GM19240 (cell line): ENCODE data around the gene WNT7B.

Experiments
- DNase-seq: peaks from one replicate; pipeline ENCODE4 v3.0.0; 2011; ENCODE audit warnings: low spot score; ENCODE audit not compliant: insufficient read length

WNT7B gene

DNA sequence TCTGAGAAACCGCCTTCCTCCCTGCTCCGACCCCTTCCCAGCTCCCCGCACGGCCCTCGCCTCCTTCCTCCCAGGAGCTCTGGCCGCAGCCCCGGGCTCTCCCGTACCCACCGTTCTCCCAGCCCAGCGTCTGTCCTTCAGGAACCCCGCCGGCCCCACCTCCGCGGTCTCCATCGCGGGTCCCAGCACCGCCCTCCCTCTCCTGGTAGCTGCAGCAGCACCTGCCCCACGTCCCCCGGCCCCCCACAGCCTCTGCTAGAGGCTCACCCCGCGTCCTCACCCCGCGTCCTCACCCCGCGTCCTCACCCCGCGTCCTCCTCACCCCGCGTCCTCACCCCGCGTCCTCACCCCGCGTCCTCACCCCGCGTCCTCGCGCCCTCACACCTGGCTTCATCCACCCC lies 85.9 kb downstream of the WNT7B start:
- no peak for DNase-seq

DNA sequence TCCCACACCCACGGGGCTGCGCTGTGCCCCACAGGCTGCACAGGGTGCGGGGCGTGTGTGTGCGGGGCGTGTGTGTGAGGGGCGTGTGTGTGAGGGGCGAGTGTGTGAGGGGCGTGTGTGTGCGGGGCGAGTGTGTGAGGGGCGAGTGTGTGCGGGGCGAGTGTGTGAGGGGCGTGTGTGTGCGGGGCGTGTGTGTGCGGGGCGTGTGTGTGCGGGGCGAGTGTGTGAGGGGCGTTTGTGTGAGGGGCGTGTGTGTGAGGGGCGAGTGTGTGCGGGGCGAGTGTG lies 86.7 kb downstream of the WNT7B start:
- no peak for DNase-seq

DNA sequence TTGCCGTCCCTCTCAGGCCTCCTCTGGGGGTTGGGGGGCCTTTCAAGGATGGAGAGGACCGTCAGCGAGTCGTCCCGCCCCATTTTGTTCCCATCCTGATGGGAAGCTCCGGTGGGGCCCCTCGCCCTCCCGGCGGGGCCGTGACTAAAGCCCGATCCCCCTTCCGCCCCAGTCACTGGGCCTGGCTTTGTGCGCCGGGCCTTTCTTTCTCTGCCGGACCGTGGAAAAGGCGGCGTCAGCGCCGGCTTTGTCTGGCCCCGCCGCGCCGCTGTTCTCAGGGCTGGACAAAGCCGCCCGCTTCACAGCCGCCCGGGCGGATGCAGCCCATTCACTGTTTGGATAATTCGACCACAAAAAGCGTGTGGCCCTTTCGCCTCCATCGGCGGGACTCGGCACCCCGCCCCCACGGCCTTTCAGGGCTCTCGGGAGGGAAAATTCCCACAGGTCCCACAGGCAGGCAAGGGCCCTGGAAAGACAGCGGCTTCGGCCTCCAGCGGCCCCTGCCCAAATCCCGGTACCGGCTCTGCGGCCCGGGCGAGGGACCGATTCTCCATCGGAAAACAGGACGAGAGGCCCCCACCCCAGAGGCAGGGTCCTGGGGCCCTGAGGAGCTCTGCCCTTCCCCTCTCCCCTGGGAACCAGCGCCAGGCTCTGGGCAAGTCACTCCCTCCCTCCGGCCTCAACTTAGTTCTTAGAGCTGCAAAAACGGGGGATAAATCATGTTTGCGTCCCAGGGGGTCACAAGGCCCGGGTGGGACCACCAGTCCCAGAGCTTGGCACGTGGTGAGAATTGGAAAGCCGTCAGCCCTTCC lies 87.2 kb downstream of the WNT7B start:
- no peak for DNase-seq

DNA sequence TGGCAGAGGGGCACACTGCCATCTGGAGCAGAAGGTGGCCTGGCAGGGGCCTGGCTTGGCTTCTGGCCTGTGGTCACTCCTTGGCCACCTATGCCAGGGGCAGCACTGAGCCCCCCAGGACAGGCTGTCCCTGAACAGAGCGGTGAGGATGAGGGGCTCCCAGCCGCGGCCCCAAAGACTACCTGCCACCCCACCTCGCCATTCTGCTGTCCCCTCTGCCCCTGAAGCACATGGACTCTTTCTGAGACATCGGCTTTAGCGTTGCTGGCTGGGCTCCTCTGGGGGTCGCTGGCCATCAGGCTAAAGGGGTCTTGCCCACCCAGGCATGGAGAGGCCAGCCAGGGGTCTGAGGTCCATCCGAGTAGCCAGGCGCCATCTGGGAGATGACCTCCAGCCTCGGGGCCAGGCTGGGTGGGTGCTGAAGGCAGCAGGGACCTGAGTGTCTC lies 87.8 kb downstream of the WNT7B start:
- DNase-seq, result no peak

DNA sequence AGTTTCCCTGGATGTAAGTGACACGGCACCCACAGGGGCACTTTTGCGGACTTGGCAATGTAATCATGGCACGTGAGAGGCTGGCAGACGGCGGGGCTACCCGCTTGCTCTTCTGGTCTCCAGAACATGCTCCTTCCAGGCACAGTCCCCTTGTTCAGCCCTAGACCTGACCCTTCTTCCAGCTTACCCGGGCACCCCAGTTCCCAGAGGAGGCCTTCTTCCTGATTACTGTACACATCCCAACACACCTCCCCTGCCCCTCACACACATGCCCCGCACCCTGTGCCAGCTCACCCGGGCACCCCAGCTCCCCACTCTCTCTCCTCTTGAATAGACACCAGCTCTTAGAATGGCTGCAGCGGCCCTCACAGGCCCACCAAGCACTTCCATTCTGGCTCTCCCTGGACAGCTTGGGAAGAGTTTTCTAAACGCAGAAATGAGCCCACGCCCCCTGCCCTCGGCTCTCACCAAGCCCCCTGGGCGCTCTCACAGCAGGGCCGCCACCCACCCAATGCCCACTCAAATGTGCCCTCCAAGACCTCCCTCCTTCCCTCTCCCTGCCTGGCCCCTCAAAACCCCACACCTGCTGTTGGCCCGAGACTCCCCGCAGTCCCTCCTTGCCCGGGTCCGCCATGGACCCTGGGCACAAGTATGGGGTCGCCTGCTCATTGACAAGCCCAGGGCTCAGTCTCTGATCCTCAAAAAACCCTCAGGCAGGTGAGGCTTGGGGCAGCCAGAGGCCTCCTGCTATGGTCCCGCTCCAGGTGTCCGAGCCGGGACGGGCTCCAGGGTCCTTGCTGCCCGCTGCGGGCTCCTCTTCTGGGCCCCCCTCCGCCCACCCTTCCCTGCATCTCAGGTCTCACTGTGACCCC lies 88.5 kb downstream of the WNT7B start:
- no peak for DNase-seq

DNA sequence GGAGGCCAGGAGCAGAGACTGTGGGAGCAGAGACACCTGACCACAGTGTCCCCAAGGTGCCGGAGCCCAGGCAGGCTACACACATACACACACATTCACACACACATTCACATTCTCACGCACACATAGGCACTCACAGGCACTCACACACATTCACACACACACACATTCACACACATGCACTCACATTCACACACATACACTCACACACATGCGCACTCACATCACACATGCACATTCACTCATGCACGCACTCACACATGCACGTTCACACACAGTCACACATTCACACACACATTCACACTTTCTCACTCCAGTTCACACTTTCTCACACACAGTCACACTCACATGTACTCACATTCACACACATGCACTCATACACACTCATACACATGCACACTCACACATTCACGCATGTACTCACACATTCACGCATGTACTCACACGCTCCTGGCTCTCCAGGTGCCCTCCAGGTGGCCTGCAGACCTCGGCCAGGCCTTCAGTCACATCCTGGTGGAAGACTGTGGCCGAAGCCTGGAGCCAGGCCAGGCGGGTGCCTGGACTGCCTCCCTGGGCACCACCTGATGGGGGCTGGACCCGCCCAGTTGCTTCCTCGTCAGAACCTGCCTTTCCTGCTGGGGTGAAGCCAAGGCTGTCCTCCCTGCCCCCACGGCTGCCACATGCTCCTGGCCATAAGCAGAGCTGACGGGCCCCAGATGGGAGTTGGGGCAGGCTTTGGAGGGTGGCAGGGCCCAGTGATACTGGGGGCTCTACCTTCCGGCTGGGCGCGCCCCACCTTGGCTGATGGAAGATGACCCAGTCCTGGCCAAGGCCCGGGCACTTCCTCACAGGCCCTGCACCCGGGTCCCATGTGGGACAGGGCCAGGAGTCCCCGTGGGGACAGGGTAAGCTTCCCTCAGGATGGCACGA lies 89.5 kb downstream of the WNT7B start:
- no peak for DNase-seq

DNA sequence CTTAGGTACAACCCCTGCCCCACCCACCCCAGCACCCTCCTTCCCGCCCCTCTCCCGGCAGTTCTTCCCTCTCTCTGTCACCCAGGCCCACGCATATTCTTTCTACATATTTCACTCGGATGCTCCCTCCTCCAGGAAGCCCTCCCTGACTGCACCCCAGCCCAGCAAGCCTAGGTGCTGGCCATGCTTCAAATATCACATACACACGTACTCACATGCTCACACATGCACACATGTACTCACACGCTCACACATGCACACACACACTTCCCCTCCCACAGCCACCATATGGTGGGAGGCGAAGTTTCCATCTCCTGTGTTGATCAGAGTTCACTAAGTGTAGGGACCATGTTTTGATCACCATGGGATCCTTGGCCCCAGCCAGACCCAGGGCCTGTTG lies 90.4 kb downstream of the WNT7B start:
- DNase-seq, result no peak

DNA sequence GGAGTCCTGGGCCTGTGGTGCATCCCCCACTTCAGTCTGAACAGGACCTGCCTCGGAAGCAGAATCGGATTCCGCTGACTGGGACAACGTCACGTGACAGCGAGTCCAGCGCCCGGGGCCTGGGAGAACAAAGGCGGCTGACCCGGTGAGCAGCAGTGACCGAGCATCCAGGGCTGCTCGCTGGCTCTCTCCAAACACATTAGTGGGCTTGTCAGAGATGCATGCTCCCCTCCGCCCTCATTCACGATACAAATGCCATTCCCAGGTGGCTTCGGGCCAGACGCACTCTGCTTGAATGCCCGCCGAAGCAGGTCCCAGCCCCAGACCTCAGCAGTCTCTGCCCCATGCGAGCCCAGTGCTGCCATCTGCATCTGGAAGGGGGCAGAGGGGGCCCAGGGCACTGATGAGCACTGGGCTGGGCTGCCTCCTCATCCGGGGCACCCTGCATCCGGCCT lies 91.0 kb downstream of the WNT7B start:
- no peak for DNase-seq

DNA sequence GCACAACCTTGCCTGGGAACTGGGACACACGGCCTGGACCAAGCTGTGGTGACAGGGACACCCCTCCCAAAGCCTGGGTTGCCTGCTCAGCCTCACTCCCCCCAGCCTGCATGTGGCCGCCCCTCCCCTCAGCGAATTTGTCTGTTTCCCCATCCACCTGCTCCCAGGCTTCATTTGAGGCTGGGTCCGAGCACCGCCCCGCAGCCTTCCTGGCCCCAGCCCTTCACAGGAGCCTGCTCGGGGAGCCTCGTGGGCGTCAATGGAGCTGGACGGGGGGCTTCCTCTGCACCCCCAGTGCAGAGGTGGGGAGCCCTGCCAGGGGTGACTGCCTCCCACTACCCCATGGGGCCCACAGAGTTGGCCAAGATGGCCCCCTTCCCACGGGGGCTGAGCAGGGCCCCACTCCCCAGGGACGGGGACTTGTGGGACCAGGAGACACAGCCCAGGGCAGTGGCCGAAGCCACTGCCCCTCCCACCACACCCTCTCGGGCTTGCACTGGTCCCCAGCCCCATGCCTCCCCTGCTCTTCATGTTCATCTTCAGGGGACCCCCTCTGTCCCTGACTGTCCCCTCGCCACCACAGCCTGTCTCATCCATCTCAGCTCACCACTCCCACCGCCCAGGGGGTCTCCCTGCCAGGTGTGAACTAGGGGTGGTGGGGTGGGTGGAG lies 91.7 kb downstream of the WNT7B start:
- no peak for DNase-seq

DNA sequence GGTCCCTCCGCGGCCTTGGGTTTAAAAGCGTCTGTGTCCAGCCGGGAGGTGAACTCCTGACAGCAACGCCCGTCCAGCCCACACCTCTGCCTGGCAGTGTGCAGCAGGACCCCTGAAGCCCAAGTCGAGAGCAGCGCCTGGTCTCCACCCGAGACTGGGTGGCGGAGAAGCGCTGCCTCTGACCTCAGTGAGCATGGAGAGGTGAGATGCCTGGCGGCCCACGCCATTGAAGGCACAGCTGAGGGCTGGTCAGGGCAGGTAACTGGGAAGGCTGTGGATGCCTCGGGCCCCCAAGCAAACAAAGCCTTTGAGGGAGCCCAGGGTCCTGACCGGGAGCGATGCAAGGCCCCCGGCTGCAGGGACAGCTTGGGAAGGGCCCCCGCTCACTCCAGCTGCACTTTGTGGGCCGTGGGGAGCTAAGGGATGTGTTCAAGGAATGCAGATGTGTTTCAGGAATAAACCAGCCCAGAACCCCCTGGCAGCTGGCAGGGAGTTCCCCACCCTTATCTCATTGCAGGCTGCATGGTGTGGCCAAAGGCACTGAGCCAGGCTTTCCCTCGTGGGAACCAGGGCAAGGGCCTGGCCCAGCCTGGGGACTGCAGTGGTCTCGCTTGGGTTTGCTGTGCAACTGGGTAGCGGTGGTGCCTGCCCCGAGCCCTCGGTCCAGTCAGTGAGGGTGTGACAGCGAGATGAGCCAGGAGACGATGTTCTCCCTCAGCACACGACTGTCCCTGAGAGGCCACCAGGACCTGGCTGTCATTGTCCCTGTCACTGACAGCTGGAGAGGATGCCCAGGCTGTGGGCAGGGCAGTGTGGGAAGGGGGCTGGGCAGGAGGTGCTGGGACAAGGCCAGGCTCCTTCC lies 92.5 kb downstream of the WNT7B start:
- DNase-seq, result no peak

DNA sequence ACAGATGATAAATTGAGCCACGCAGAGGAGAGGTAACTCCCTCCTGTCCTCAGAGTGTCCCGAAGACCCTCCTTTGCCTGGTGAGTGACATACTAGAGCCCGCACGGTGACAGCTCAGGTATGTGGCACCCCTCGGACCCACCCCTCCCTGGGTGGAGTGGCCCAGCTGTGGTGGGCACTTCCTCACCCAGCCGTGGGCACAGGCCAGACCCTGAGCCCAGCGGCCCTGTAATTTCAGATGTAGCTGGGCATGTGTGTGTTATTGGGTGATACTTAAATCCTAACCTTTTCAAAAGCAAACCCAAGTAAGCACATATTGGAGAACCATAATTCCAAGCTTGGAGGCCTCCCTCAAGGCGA lies 93.2 kb downstream of the WNT7B start:
- no peak for DNase-seq

DNA sequence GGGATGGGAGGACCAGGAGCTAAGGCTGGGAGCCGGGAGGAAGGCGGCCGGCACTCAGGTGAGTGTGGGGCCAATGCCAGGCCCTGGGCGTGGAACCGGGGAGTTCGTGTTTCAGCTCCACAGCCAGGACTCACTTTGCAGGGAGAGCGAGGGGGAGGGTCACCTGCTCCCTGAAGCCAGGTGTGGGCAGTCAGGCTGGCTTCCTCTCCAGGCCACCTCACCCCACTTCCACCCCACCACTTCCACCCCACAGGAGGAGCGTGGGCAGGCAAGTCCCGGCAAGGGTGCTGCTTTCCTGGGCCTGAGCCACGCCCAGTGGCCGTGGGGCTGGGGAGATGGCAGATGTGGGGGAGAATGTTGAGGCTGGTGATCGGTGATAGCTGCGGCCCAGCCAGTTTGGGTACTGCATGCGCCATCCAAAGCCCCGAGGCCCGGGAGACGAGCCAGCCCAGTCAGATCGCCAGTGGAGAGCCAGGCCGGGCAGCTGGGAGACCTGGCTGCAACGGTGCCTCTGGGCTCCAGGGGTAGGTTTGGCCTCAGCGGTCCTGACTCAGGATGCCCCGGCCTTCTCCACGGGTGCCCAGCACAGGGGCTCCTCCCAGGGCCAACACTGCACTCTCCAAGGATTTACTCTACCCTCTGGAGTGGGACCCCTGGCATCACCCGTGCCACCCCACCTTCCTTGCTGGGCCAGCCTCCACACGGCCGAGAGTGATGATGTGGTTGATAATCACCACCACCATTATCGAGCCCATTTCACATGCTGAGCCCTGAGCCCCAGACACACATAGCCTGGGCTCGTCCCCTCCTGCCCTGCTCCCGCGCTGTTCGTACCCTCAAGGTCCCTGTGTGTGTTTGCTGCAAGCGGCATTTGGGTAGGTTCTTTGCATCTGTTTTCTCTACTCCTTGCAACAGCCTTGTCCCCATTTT lies 93.8 kb downstream of the WNT7B start:
- no peak for DNase-seq

DNA sequence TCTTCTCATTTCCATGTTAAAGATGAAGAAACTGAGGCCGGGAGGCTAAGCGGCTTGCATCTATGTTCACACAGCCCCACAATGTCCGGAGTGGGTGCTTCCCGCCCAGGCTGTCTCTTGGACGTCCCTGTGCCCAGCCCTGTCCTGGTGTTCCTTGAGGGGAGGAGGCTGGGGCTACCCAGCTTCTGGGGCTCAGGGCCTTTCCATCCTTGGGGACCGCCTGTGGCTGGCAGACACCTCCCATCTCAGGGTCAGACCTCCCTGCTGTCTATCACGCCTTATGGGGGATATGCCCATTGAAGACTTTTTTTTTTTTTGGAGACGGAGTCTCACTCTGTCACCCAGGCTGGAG lies 95.5 kb downstream of the WNT7B start:
- no peak for DNase-seq

DNA sequence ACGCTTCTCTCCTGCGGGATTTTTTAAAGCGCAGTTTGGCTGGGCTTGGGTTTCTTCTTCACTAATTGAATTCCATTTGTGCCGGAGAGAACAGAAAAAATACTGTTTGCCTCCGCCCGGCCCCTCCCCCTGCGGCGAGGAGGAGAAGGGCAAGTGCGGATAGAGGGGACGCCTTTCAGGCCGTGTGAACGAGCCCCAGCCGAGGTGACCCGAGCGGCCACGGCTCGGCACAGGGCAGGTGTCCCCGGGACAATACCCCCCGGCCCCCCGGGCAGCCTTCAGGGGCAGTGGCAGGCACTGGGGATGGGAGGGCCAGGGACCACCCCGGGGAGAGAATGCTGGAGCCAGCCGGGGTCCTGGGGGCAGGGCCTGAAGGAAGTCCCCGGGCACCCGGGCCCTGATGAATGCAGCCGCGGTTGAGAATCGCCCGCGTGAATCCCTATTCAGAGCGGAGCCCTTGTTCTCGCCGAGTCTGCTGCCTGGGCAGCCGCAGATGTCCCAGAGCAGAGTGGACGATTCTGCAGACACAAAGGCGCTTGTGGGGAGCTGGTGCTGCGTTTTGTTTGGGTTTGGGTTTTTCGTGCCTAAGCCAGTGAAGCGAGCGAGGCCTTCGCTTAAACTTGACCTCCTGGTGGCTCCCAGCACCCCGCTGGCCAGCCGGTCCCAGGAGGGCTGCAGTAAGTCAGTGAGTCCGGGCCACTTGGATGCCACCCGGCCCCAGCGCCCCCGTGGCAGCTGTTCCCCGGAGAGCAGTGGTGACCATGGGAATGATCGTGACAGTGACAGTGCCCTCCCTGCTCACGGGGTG lies 96.0 kb downstream of the WNT7B start:
- no peak for DNase-seq

DNA sequence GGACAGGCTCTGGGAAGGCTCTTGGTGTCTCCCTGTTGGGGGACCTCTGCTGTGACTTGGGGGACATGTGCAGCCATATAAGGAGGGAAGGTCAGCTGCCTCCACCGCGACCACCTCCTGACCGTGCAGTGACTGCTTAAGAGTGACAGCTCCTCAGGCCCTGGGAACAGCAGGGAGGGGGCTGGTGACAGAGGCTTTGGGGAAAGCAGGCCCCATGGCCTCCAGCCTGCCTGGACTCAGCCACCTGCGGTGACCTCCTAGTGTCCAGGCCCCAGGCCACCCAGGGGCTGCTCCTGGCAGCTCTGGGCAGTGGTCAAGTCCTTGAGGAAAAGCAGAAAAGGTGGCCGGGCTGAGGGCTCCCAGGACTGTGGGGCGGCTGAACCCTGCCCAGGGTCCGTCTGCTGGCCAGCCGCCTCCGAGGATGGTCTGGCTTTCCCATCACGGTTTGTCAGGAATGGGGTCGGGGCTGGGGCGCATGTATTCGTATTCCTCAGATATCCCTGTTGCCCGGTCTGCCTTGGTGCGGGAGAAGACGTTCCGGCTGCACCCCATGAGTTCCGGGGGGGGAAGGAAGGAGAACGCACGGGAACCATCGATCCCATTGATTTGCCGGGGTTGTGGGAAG lies 96.8 kb downstream of the WNT7B start:
- no peak for DNase-seq

DNA sequence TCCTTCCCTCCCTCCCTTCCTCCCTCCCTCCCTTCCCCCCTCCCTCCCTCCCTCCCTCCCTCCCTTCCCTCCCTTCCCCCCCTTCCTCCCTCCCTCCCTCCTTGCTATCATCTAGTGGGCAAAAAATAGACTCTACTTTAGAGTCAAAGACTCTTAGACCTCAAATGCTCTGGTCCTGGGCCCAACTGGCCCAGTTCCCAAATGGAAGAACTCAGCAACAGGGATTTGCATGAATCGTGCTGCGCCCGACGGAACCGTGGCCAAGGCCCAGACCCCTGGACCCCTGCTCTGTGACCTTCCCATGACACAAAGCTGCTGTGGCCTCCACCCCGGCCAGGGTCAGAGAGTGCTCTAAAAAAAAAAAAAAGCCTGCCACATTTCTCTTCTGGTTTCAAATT lies 97.4 kb downstream of the WNT7B start:
- DNase-seq, result no peak

DNA sequence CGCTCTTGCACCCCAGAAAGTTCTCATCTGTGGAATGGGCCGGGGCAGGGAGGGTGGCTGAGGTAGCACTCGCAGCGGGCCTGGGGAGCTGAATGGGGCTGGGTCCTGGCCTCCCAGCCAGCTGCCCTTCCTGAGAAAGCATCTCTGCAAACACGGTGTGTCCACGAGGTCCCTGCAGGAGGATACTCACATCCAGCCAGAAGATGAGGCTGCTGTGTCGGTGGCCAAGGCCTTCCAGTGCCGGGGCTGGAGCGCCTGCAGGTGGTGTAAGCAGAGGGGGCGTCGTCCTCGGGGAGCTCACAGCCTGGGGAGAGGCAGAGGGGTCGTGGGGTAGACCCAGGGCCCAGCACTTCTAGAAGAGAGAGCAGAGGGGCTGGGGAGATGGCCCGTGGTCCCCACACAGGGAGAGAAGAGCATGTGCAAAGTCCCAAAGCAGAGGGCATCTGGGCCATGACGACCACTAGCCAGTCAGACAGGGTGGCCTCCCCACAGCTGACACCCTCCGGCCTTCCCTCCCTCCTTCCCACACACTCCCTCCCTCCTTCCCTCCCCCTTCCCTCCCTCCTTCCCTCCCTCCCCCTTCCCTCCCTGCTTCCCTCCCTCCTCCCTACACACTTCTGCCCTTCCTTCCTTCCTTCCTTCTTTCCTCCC lies 97.9 kb downstream of the WNT7B start:
- DNase-seq, result no peak
